ENCODE results near the gene DLG2.

DNA sequence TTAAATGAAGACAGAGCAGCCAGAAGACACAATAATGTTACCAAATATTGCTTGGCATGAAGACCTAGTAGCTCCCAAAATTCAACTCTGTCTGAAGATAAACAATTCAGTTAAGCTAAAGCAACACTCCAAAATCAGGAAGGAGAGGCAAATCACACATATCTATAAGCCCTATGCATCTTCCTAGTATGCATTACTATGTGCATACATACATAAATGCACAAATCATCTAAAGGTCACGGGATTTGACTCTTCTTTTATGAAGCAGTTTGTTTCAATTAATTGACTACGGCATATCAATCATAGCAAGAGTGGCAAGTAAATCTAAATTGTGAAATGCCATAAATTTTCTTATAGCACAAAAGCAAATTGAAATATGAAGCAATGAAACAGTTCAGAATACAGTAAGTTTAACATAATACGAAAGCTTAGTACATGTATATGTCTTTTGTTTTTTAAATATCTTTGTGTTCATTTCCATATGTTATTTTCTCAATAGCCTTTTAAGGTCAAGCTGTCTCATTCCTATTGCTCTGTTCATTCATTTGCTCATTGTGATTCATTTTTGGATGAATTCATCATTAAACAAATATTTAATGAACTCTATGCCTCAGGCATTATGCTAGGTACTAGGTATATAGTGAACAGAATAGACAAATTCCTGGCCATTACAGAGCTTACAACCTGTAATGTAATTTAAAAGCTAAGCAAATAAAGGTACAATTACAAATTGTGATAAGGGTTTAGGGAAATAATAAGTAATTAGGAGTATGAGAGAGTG, 540.5 kb downstream of the DLG2 start:
- TF ChIP-seq, protein P1, sequence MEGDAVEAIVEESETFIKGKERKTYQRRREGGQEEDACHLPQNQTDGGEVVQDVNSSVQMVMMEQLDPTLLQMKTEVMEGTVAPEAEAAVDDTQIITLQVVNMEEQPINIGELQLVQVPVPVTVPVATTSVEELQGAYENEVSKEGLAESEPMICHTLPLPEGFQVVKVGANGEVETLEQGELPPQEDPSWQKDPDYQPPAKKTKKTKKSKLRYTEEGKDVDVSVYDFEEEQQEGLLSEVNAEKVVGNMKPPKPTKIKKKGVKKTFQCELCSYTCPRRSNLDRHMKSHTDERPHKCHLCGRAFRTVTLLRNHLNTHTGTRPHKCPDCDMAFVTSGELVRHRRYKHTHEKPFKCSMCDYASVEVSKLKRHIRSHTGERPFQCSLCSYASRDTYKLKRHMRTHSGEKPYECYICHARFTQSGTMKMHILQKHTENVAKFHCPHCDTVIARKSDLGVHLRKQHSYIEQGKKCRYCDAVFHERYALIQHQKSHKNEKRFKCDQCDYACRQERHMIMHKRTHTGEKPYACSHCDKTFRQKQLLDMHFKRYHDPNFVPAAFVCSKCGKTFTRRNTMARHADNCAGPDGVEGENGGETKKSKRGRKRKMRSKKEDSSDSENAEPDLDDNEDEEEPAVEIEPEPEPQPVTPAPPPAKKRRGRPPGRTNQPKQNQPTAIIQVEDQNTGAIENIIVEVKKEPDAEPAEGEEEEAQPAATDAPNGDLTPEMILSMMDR (IDR thresholded peaks at IDR 0.05): no peak
- TF ChIP-seq POLR2AphosphoS5 (IDR thresholded peaks at IDR 0.05) (no peak), POLR2A (IDR thresholded peaks at IDR 0.05; ENCODE audit: low read depth) (no peak)
